Keratinocyte (primary cell): ENCODE results near the gene DUSP6.

Experiments used
- CTCF ChIP-seq, 3 experiments: IDR thresholded peaks in 1 of 3; conservative IDR thresholded peaks in 1 of 3; optimal IDR thresholded peaks in 1 of 3; 2 replicates in 2 of 3; 3 replicates in 1 of 3; pipeline versions ENCODE3 to v1.5.1; 2011; ENCODE audit warnings: low read length in 3 of 3, mild to moderate bottlenecking in 3 of 3, moderate library complexity in 2 of 3, control low read depth in 1 of 3, inconsistent platforms in 1 of 3; ENCODE audit not compliant: insufficient read depth in 2 of 3; ENCODE audit errors: extremely low read depth in 1 of 3
- EZH2 ChIP-seq: IDR thresholded peaks from one replicate; pipeline ENCODE4 v1.6.1; 2012; ENCODE audit warnings: inconsistent platforms, mild to moderate bottlenecking, low read length, moderate library complexity

GRCh38 chr12:89358805-89359204 lies 6.5 kb upstream of the DUSP6 start:
- TF ChIP-seq CTCF (optimal IDR thresholded peaks at IDR 0.05 in 1 of 3, IDR thresholded peaks at IDR 0.05 in 1 of 3, conservative IDR thresholded peaks at IDR 0.05 in 1 of 3; ENCODE audit: extremely low read depth in 1 of 3, insufficient read depth in 2 of 3, low read length in 3 of 3), result no peak
- TF ChIP-seq EZH2, result no peak
